HUDEP-2 (cell line): Measurements from ENCODE around the gene C1orf174.

Experiments
- DNase-seq, 76 experiments: peaks; one replicate each; lab custom pipeline; 2025; ENCODE audit not compliant: unreplicated experiment in 76 of 76; lab: John Stamatoyannopoulos, UW

C1orf174 gene

DNA sequence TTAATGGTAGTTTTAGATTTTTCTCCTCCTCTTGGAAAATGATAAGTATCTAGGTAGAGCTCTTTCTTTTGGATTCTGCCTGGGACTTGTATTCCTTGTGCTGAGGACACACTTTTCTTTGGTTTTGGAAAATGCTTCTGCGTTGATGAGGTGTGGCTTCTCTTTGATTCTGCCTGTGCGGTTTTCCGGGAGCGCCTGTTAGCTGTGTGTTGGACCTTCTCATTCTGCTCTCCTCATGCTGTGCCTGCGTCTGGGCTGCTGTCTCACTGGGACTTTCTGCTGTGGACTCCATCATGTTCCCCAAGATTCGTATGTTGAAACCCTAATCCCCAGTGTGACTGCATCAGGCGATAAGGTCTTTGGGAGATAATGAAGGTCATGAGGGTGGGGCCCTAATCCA, 21.0 kb downstream of the C1orf174 start:
- DNase-seq: no peak

DNA sequence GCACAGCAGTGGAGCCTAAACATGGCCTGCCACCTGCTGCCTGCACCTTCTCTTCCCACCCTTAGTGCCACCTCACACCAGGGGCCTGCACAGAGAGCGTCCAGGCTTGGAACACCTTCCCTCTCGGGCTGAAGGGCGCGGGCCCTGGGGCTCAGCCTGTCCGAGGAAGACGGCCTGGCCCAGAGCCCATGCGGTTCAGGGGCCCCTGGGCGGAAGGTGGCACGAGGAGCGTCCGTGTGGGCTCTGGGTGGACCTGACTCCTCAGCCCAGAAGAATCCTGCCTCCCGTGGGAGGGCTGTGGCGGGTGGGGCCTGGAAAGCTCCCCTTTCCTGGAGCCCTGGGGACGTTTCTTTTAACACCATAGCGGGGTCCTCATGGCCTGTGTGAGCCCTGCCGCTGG, 23.4 kb downstream of the C1orf174 start:
- DNase-seq: no peak

DNA sequence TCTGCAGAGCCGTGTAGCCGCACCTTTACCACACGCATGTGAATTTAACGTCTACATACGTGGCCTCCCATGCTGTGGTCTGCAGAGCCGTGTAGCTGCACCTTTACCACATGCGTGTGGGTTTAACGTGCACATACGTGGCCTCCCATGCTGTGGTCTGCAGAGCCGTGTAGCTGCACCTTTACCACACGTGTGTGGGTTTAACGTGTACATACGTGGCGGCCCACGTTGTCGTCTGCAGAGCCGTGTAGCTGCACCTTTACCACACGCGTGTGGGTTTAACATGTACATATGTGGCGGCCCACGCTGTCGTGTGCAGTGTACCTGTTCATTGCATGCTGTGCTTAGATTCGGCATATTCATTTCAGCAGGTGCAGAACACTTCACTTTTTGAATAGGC, 25.3 kb downstream of the C1orf174 start:
- no peak for DNase-seq

DNA sequence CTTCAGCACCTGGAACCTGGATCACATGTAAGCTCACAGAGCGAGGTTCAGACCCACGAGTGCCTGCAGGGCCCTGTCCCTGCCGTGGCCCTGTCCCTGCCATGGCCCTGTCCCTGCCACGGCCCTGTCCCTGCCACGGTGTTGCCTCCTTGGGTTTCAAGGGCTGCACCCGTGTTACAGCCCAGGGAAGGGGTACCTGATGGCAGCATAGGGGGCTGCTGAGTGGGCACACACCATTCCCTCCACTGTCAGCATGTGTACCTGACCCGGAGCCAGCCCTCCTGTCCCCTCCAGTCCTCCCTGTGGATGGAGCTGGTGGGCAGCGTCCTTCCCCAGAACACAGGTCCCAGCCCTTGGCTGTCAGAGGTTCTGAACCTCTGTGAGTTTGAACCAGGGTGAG, 27.5 kb downstream of the C1orf174 start:
- DNase-seq: no peak

DNA sequence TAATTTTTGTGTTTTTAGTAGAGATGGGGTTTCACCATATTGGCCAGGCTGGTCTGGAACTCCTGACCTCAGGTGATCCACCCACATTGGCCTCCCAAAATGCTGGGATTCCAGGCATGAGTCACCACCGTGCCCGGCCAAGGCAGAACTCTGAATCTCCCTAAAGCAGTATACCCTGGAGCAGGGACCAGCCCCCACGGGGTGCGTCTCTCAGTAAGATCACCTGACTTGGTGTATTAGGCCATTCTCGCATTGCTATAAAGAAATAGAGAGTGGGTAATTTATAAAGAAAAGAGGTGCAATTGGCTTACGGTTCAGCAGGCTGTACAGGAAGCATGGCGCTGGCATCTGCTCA, 28.6 kb downstream of the C1orf174 start:
- no peak for DNase-seq

DNA sequence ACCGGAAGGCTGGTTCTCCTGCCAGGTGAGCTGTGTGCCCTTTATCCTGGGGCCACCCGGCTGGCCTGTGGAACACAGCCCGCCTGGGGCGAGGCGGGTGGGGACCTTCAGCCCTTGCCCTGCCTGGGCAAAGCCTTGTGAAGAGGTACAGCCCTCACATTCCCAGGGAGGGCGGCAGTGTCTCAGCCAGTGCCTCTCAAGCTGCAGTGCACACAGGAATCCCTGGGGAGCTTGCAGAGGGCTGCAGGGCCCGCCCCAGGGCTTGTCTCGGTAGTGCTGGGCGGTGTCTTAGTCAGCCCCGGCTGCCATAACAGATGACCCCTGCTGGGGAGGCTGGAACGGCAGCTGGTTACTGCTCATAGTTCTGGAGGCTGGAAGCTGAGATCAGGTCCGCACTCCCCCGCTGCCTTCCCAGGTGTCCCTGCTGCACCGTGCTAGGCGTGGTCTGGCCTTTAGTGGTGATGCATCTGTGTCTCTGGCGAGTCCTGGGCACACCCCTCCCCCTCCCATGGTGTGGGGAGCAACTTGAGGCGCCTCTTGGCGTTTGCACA, 30.2 kb downstream of the C1orf174 start:
- peak in 58 of 76 experiments; percentile 3 to 75 (median 36) for DNase-seq

DNA sequence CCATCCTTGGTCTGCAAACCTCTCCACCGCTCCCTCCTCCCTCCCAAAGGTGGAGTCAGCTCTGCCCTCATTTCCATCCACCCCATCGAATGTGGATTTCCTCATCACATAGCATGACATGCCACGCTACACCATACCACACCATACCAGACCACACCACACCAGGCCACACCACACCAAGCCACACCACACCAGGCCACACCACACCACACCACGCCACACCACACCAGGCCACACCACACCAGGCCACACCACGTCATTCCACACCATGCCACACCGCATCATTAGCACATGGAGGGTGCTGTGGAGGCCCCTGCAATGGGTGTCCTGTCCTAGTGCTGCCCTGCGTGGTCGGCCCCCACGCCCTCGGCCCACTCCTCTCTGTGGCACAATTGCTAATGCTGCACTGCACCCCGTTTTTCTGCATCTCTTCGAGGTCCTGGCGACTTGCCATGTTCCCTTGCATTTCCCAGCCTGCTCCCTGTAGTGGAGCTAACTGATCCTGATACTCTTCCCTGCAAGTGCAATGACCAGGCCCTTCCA, 31.5 kb downstream of the C1orf174 start:
- no peak for DNase-seq

DNA sequence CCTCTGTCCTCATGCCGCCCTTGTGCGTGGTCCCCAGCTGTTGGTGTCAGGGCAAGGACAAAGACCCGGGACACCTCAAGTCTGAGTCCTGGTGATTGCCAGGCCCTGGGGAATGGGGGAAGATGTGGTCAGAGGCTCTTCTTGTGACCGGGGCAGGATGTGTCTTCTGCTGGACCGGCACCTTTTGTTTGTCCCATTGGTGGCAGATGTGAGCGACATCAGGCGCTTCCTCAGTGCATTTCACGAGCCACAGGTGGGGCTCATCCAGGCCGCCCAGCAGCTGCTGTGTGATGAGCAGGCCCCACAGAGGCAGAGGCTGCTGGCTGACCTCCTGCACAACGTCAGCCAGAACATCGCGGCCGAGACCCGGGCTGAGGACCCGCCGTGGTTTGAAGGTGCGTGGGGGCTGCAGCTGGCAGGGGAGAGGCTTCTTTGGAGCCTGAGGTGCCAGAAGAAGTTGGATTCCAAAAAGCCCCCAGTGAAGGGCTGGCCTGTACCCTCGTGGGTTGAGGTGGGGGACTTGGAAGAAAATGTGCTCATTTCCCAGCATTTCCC, 34.4 kb downstream of the C1orf174 start:
- no peak for DNase-seq

DNA sequence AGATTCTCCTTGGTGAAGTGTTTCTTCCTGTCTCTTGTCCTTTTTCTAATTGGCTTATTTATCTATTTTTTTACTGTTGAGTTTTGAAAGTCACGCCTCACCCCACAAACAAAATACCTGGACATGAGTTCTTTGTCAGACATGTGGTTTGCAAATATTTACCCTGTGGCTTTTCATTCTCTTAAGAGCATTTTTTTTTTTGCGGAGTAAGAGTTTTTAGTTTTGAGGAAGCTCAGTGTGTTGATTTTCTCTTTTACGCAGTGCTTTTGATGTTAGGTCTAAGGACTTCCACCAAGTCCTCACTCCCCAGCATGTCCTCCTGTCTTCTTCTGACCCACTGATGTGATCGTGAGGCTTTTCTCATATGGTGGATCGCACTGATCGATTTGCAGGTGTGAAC, 35.2 kb downstream of the C1orf174 start:
- no peak for DNase-seq

DNA sequence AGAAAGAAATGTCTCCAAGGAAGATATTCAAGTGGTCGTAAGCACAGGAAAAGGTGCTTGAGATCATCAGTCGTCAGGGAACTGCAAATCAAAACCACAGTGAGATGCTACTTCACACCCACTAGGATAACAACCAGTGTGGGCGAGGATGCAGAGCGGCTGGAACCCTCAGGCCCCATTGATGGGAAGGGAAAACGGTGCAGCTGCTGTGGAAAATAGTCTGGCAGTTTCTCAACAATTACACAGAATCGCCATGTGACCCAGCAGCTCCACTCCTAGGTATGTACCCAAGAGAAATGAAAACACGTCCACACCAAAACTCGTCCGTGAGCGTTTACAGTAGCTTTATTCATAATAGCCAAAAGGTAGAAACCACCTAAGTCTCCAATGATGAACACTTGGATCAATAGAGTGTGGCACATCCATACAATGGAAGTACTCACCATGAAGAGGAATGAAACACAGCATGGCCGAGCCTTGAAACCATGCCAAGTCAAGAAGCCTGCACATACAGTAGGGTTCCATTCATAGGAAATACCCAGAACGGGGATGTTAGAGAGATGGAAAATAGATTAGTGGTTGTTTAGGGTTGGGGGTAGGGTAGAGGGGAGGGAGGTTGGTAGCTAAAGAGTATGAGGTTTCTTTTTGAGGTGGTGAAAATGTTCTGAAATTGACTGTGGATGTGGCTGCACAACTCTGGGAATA, 36.7 kb downstream of the C1orf174 start:
- DNase-seq: no peak

DNA sequence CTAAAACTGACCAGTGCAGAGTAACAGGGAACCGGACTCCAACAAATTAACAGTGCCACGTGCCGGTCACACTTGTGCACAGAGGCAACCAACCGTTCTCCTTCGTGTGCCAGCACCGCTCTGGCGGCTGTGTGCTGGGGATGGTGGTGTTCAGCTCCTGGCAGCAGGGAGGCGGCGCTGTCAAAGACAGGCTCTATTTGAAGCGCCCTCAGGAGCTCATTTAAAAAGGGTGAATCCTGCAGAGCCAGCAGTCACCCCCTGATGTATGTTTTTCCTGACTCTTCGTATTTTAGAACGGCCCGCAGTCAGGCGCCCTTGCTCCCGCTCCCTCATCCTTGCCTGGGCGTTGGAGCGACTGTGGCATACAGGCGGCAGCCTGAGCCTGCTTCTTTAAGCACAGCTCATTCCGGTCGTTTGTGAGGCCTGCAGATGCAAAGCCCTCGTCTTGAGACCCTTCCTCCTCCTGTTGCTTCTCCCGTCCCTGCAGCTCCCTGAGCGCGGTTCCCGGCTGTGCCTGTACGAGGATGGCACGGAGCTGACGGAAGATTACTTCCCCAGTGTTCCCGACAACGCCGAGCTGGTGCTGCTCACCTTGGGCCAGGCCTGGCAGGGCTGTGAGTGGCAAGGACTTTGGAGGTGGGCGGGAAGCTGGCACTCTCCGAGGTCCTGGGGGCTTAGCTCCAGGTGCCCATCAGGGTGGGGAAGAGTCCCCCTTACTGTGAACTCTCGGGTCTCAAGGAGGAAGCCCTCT, 41.7 kb downstream of the C1orf174 start:
- DNase-seq: peak in 53 of 76 experiments; percentile 3 to 67 (median 30)

DNA sequence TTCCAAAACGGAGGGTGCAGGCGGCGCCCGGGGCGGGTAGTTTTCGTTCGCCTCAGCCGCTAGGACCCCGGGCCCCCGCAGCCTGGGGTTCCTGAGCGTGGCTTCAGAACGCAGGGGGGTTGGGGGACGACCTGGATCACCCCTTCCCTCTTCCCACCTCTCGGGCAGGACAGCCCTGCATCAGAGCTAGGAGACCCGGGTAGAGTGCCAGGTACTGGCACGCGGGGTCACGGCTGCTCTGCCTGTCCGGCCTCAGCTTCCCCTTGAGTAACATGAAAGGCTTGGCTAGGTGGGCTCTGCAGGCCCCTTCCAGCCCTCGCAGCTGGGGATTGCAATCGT, 42.3 kb downstream of the C1orf174 start:
- no peak for DNase-seq

DNA sequence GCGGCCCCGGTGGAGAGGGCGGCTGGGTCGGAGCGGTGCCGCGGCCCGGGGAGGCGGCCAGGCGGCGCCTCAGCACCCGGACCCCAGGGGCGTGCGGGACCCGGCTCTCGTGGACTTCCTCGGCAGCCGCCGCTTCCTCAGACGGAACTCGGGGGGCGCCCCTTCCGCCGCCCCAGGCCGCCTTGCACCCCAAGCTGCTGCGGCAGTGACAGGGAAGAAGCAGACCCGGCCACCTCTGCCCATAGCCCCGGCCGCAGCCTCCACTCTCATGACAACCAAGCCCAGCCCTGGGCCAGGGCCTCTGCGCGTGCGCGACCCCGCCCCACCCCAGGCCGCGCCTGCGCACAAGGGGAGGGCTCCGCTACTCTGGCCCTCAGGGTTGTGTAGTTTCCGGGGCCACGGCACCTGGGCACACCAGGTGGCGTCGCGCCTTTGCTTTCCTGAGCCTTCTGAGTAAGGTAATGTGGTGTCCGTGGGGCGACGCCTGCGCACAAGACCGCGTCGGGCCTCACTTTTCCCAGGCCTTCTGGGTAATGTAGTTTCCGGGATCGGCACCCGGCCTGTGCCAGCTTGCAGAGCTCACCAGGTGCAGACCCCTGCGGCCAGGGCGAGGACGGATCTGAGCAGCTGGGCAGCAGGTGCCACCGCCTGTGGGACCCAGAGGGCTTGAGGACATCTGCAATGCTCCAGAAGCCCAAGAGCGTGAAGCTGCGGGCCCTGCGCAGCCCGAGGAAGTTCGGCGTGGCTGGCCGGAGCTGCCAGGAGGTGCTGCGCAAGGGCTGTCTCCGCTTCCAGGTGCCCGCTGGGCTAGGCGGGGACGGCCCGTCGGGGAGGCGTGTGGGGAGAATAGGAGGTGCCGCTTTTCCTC, 42.9 kb downstream of the C1orf174 start, which contains the start of the genes CEP104 and DFFB:
Gene CEP104 (minus strand): TSS at position 289 of the 868 bp plus-strand sequence. CDS start 4,804 bp downstream, outside the sequence.
Gene DFFB (plus strand): TSS at position 554 of the 868 bp plus-strand sequence. CDS start 128 bp downstream, at position 682.
- DNase-seq: peak; percentile 42 to 96 (median 91)

DNA sequence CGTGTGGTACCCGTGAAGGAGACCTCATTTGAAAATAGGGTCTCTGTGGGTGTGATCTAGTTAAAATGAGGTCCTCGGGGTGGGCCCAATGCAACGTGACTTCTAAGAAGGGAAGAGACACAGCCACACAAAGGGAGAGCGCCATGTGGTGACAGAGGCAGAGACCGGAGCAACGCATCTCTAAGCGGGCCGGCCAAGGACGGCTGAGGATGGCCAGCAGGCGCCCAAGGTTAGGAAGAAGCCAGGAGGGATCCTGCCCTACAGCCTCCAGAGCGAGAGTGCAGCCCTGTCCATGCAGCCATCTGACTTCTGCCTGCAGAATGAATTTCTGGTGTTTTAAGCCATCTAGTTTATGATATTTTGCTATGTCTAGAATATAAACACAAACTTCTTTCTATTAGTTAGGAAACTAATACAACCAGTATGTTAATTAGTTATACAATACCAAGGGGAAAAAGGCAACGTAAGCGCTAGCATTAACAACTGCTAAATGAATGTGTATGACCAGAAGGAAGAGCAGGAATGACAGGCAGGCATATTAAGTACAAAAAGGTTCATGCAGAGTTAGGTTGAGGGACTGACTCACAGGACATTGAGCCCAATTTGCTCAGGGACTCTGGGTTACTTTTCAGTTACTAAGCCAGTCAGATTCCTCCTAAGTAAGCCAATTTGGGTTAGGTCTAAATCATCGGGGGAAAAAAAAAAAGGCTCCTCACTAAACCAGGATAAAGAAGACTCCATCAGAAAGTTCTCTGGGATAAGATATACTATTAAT, 47.2 kb downstream of the C1orf174 start:
- no peak for DNase-seq

DNA sequence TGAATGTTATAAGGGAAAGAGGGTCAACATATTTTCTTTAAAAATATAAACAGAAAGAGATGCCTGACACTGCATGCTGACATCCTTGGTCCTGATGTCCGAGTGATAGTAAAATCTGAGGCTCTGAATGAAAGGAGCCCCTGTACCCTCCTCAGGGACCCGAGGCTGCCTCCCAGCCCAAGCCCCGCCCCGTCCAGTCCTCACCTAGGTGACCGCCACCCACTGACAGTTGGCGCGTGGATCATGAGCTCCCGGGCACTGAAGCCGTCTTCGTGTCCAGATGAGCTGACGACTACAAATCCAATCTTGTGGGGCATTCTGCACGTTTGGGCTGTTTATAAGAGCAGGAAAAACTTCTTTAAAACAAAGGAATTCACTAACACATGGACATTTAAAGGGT, 48.0 kb downstream of the C1orf174 start:
- no peak for DNase-seq

DNA sequence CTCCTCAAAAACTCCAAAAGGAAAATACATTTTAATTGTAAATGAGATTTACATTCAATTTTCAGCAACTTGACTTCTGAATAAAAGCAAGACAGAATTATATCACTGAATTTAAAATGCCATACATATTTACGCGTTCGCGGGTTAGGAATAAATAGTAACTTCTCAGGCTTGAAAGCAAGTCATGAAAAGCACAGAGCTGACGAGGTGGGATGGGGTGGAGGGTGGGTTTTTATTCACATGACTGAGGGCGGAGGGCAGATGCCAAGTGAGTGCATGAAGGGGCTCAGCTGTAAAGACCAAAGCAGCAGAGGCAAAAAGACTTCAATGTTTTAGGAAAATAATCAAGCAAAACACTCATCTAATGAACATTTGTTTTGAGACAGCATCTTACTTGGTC, 48.8 kb downstream of the C1orf174 start:
- no peak for DNase-seq

DNA sequence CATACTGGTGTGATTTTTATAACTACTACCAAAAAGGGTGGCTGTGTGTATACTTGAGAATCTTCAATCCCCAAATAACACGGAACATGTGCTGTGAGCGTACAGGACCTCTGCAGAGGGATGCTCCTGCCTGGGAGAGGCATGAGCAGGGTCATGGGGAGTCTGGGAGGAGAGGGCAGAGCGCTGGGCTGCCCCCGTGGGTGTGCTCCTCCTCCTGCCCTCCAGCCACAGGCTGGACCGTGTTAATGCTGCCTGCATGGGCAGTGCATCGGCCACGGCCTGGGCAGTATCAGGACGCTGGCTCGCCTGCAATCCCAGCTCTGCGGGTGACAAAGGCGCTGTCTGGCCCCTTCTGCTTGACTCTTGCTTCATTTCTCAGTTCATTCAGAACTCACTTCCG, 49.2 kb downstream of the C1orf174 start:
- DNase-seq: no peak

DNA sequence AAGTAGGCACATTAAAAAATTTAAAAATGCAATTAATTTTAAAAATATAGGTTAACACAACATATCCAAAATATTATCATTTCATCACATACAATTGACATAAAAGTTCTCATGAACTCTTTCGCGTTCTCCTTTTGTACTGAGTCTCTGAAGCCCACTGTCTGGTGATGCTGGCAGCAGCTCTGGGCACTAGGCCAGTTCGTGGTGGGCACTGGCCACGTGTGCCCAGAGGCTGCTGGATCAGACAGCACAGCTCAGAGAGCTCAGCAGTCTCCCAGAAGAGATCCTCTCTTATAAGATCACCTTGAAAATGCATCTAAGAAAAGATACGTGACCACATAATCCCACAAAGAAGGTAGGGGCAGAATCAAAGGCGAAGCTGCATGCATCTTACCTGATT, 53.0 kb downstream of the C1orf174 start:
- no peak for DNase-seq

DNA sequence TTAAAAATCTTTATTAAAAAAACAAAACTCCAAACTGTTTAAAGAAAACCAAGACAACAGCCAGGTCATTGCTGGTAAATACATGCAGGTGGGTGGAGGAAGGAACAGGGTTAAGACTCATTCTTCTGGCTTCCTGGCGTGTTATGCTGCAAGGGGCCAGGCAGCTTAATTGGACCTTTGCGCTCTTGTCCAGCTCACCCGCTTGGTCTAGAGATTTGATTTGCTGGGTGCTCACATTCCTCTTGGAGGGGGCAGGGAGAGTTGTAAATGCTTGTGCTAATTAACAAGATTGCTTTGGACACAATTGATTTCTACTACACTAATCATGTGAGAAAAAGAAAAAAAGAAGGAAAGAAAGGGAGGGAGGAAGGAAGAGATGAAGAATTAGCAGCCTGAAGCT, 53.5 kb downstream of the C1orf174 start:
- no peak for DNase-seq

DNA sequence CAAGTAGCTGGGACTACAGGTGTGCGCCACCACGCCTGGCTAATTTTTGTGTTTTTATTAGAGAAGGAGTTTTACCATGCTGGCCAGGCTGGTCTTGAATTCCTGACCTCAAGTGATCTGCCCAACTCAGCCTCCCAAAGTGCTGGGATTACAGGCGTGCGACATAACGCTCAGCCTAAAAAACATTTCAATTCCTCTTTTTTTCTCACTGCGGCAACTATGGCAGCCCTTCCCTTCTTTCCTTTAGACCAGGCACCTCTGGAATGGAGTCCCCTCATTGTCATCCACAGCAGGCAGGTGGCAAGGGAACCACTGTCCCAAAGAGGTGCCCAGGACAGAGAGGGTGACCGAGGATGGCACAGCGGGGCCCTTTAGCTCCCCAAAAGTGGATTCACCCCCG, 57.2 kb downstream of the C1orf174 start:
- DNase-seq: no peak
